ENCODE results near the gene IFNK.

Gene IFNK

GRCh38 chr9:27539479-27540441, 15.7 kb downstream of the IFNK start:
- DNase-seq = no peak

- no peak for DNase-seq
Observed at GRCh38 chr9:27540502-27540901, 16.4 kb downstream of the IFNK start.

- DNase-seq = no peak
Observed at GRCh38 chr9:27541740-27542139, 17.6 kb downstream of the IFNK start.

- no peak for DNase-seq
Observed at GRCh38 chr9:27542508-27542907, 18.4 kb downstream of the IFNK start.

GRCh38 chr9:27545471-27545870, 21.4 kb downstream of the IFNK start:
- DNase-seq = no peak

- DNase-seq = no peak
Observed at GRCh38 chr9:27548055-27548741, 24.1 kb downstream of the IFNK start.

GRCh38 chr9:27549196-27549755, 25.2 kb downstream of the IFNK start:
- DNase-seq = no peak

- no peak for DNase-seq
Observed at GRCh38 chr9:27554712-27555111, 30.6 kb downstream of the IFNK start.

GRCh38 chr9:27556470-27556869, 32.4 kb downstream of the IFNK start:
- DNase-seq = no peak

- no peak for DNase-seq
Observed at GRCh38 chr9:27558307-27558706, 34.2 kb downstream of the IFNK start.

GRCh38 chr9:27560457-27560856, 36.4 kb downstream of the IFNK start:
- DNase-seq = no peak

- DNase-seq = no peak
Observed at GRCh38 chr9:27561685-27562084, 37.6 kb downstream of the IFNK start.

GRCh38 chr9:27563738-27564430, 39.8 kb downstream of the IFNK start:
- DNase-seq = no peak

- DNase-seq = no peak
Observed at GRCh38 chr9:27564670-27565069, 40.6 kb downstream of the IFNK start.

- no peak for DNase-seq
Observed at GRCh38 chr9:27565696-27566095, 41.6 kb downstream of the IFNK start.

GRCh38 chr9:27566118-27566517, 42.0 kb downstream of the IFNK start:
- no peak for DNase-seq

- no peak for DNase-seq
Observed at GRCh38 chr9:27569406-27569805, 45.3 kb downstream of the IFNK start.

- no peak for DNase-seq
Observed at GRCh38 chr9:27571011-27571410, 46.9 kb downstream of the IFNK start.

- DNase-seq = no peak
Observed at GRCh38 chr9:27572061-27572460, 48.0 kb downstream of the IFNK start.

GRCh38 chr9:27572566-27572917, 48.5 kb downstream of the IFNK start:
- DNase-seq = no peak

- DNase-seq = no peak
Observed at GRCh38 chr9:27572918-27573633, 49.0 kb downstream of the IFNK start, which contains the start of gene C9orf72. Gene C9orf72 (minus strand): TSS chr9:27573481. CDS start chr9:27567120, 6,361 bp downstream.

Measured in DMS 273 treated with DMSO at 0.1 percent for 48 hours (cell line).